Measurements from ENCODE around the gene NCK2. TPM values are rescaled to one million over a fixed set of nuclear protein-coding genes. Genes with fewer than 3 reads are reported as not detected.

Gene NCK2
- polyA plus RNA-seq, 3 donors: 2.5 to 18.2 (median 7.6) TPM

DNA sequence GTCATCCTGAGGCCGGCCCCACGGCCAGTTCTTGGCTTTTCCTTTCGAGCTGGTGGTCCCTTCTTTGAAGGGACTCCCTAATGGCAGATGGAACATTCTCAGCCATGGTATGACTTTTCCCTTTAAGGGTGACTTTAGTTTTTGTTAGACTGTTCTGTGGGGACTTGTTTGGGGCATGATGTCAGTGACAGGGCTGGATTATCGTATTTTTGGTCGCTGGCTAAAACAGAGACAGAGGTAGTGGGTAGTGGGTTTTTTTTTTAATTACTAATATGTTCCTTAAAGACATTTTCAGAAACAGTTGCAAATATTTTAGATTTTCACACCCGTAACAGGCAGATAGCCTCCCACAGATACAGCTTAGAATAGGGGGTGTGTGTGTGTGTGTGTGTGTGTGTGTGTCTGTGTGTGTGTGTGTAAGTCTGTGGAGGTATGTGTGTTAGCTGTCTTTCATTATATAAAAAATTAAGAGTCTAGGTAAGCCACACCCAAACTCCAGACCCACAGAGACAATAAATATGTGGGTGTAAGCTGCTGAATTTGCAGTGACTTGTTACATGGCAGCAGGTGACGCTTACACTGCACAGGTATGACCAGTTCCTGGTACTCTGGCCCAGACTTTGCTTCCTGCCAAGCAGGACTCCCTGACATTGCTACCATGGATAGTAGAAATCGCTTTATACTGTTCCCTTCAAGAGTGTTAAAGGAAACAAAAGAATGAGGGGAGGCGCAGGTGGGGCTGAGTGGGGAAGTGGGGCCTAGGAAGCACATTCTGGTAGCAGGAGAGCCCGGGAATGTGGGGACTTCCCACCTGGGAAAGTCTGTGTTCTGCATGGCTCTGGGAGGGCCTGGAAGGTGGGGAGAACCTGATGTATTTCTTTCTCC lies 20.9 kb downstream of the NCK2 start:
- intact Hi-C loops (cut with micrococcal nuclease): no loop called here
- peaks cover 18 to 25% of the 10 kb centered on the region in 2 donors for H3K36me3 Mint-ChIP-seq
- Histone ChIP-seq H3K4me1 (ENCODE audit: control insufficient read depth in 1 of 2, insufficient read depth in 2 of 2, low read length in 2 of 2) (peaks cover 8 to 13% of the 10 kb centered on the region in 2 donors), H2AFZ (ENCODE audit: insufficient read depth, low read depth, low read length, poor library complexity, severe bottlenecking) (no peak overlapping the region), H3K36me3 (replicated peaks in 1 of 2; ENCODE audit: control insufficient read depth in 1 of 2, insufficient read depth in 2 of 2, low read length in 2 of 2) (peaks cover 0 to 12% of the 10 kb centered on the region in 2 donors), H3K27ac (ENCODE audit: low read depth in 1 of 2, low read length in 2 of 2) (no peak overlapping the region), H3K4me2 (replicated peaks; ENCODE audit: extremely low read depth, low read length, poor library complexity, severe bottlenecking) (no peak overlapping the region), H3K9me3 (replicated peaks in 1 of 2; ENCODE audit: control insufficient read depth in 1 of 2, insufficient read depth in 1 of 2, low read length in 2 of 2) (no peaks in the 10 kb centered on the region), H3K27me3 (ENCODE audit: control insufficient read depth in 2 of 2, insufficient read depth in 2 of 2, low read length in 2 of 2) (no peaks in the 10 kb centered on the region), H4K20me1 (ENCODE audit: insufficient read depth, low read length) (peaks cover 51% of the 10 kb centered on the region), H3K4me3 (replicated peaks in 1 of 3; ENCODE audit: low read depth in 2 of 3, low read length in 3 of 3) (no peak overlapping the region), H3K79me2 (ENCODE audit: insufficient read depth, low read length) (peaks cover 88% of the 10 kb centered on the region), H3K9ac (ENCODE audit: insufficient read depth, low read length, poor library complexity, severe bottlenecking) (no peak overlapping the region)
- H3K4me1 Mint-ChIP-seq: peaks cover 27% of the 10 kb centered on the region
- no peak for DNase-seq
- H3K27me3 Mint-ChIP-seq (ENCODE audit: low read depth in 3 of 3): peaks cover 0 to 3% (median 0%) of the 10 kb centered on the region in 3 donors
- 100% methylated on average over 5 of the region's 10 CpGs for WGBS (ENCODE audit: insufficient coverage)
- H3K27ac Mint-ChIP-seq: peak overlapping the region in 1 of 7 donors; percentile 60
- no peak overlapping the region for H3K4me3 Mint-ChIP-seq
- H3K9me3 Mint-ChIP-seq: peaks cover 0 to 3% (median 0%) of the 10 kb centered on the region in 7 donors
- TF ChIP-seq, protein P1, sequence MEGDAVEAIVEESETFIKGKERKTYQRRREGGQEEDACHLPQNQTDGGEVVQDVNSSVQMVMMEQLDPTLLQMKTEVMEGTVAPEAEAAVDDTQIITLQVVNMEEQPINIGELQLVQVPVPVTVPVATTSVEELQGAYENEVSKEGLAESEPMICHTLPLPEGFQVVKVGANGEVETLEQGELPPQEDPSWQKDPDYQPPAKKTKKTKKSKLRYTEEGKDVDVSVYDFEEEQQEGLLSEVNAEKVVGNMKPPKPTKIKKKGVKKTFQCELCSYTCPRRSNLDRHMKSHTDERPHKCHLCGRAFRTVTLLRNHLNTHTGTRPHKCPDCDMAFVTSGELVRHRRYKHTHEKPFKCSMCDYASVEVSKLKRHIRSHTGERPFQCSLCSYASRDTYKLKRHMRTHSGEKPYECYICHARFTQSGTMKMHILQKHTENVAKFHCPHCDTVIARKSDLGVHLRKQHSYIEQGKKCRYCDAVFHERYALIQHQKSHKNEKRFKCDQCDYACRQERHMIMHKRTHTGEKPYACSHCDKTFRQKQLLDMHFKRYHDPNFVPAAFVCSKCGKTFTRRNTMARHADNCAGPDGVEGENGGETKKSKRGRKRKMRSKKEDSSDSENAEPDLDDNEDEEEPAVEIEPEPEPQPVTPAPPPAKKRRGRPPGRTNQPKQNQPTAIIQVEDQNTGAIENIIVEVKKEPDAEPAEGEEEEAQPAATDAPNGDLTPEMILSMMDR (IDR thresholded peaks at IDR 0.05): no peak

DNA sequence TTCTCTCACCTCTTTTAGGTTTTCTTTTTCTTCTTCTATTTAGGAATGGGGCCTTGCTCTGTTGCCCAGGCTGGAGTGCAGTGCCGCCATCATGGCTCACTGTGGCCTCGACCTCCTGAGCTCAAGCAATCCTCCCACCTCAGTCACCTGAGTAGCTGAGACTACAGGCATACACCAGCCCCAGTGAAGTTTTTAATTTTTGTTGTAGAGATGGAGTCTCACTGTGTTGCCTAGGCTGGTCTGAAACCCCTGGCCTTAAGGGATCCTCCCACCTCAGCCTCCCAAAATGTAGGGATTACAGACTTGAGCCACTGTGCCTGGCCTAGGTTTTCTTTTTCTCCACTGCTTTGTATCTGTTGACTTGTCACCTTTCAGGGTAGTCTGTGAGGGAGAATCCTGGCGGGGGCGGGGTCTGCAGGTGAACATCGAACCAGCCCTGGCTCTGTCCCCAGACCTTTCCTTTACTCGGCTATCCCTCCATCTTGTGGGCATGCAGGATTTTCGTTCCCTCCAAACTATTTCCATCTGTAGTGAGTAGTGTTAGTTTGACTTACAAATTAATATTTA lies 21.7 kb downstream of the NCK2 start:
- Histone ChIP-seq H3K36me3 (replicated peaks in 1 of 2; ENCODE audit: control insufficient read depth in 1 of 2, insufficient read depth in 2 of 2, low read length in 2 of 2) (peaks cover 0 to 12% of the 10 kb centered on the region in 2 donors), H3K4me1 (ENCODE audit: control insufficient read depth in 1 of 2, insufficient read depth in 2 of 2, low read length in 2 of 2) (peaks cover 8 to 13% of the 10 kb centered on the region in 2 donors), H3K27me3 (ENCODE audit: control insufficient read depth in 2 of 2, insufficient read depth in 2 of 2, low read length in 2 of 2) (no peaks in the 10 kb centered on the region), H3K9ac (ENCODE audit: insufficient read depth, low read length, poor library complexity, severe bottlenecking) (no peak overlapping the region), H2AFZ (ENCODE audit: insufficient read depth, low read depth, low read length, poor library complexity, severe bottlenecking) (no peak overlapping the region), H3K9me3 (replicated peaks in 1 of 2; ENCODE audit: control insufficient read depth in 1 of 2, insufficient read depth in 1 of 2, low read length in 2 of 2) (no peaks in the 10 kb centered on the region), H3K27ac (ENCODE audit: low read depth in 1 of 2, low read length in 2 of 2) (no peak overlapping the region), H3K79me2 (ENCODE audit: insufficient read depth, low read length) (peaks cover 86% of the 10 kb centered on the region), H3K4me2 (replicated peaks; ENCODE audit: extremely low read depth, low read length, poor library complexity, severe bottlenecking) (no peak overlapping the region), H3K4me3 (replicated peaks in 1 of 3; ENCODE audit: low read depth in 2 of 3, low read length in 3 of 3) (no peak overlapping the region), H4K20me1 (ENCODE audit: insufficient read depth, low read length) (peaks cover 43% of the 10 kb centered on the region)
- H3K27ac Mint-ChIP-seq: no peak overlapping the region
- DNase-seq: no peak
- peaks cover 0 to 3% (median 0%) of the 10 kb centered on the region in 3 donors for H3K27me3 Mint-ChIP-seq (ENCODE audit: low read depth in 3 of 3)
- H3K9me3 Mint-ChIP-seq: peaks cover 0 to 3% (median 0%) of the 10 kb centered on the region in 7 donors
- TF ChIP-seq, protein P1 (IDR thresholded peaks at IDR 0.05): no peak
- peaks cover 18 to 25% of the 10 kb centered on the region in 2 donors for H3K36me3 Mint-ChIP-seq
- intact Hi-C loops (cut with micrococcal nuclease): no loop called here
- peaks cover 24% of the 10 kb centered on the region for H3K4me1 Mint-ChIP-seq
- no peak overlapping the region for H3K4me3 Mint-ChIP-seq
- WGBS (ENCODE audit: insufficient coverage): 100% methylated on average over 1 of the region's 7 CpGs

Data from CD14-positive monocyte (primary cell).